Lower leg skin (tissue), 3 donors: ENCODE measurements around the gene KTI12.

Experiments
- CTCF ChIP-seq, 3 donors: fragments of 450-650 bp; IDR thresholded peaks; one replicate each; pipeline ENCODE4 v1.5.1; 2016; ENCODE audit warnings: antibody characterized with exemption in 3 of 3, mild to moderate bottlenecking in 3 of 3, moderate library complexity in 2 of 3
- POLR2A ChIP-seq, 2 donors: fragments of 450-650 bp; IDR thresholded peaks; one replicate each; pipeline ENCODE4 v1.6.1; 2016 to 2017; ENCODE audit warnings: antibody characterized with exemption in 2 of 2, mild to moderate bottlenecking in 1 of 2, moderate library complexity in 1 of 2

GRCh38 chr1:52055866-52056162 is 22.2 kb upstream of the KTI12 start:
- TF ChIP-seq CTCF (IDR thresholded peaks at IDR 0.05) (no peak), POLR2A (IDR thresholded peaks at IDR 0.05) (no peak)
